Measurements from ENCODE around the gene FBXL20. TPM values are rescaled to one million over a fixed set of nuclear protein-coding genes. Genes with fewer than 3 reads are reported as not detected.

Gene FBXL20
- total and polyA plus RNA-seq, 4 donors = 1.6 to 8.4 (median 5.2) TPM

DNA sequence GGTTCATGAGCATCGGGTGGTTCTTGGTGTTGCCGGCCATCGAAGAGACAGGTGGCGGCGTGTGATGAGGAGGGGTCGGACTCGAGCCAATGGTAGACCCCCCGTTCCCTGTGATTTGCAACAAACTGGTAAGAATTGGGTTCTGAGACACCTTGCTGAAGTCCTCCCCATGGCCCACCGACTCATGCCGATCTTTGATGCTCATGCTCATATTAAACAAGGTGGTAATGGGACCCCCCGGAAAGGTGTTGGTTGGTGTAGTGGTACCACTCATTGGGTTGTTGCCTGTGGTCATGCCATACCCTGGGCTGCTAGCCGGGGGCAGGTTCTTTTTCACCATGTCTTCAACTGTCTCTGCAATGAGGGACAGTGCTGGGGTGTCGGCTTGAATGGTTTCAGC, 8.9 kb upstream of the FBXL20 start:
- TF ChIP-seq FOXA1 (IDR thresholded peaks at IDR 0.05) (no peak), NR2F2 (IDR thresholded peaks at IDR 0.05) (no peak), YY1 (IDR thresholded peaks at IDR 0.05) (no peak), TAF1 (conservative IDR thresholded peaks at IDR 0.05) (no peak), JUND (IDR thresholded peaks at IDR 0.05) (no peak)
- TF ChIP-seq, protein P1, sequence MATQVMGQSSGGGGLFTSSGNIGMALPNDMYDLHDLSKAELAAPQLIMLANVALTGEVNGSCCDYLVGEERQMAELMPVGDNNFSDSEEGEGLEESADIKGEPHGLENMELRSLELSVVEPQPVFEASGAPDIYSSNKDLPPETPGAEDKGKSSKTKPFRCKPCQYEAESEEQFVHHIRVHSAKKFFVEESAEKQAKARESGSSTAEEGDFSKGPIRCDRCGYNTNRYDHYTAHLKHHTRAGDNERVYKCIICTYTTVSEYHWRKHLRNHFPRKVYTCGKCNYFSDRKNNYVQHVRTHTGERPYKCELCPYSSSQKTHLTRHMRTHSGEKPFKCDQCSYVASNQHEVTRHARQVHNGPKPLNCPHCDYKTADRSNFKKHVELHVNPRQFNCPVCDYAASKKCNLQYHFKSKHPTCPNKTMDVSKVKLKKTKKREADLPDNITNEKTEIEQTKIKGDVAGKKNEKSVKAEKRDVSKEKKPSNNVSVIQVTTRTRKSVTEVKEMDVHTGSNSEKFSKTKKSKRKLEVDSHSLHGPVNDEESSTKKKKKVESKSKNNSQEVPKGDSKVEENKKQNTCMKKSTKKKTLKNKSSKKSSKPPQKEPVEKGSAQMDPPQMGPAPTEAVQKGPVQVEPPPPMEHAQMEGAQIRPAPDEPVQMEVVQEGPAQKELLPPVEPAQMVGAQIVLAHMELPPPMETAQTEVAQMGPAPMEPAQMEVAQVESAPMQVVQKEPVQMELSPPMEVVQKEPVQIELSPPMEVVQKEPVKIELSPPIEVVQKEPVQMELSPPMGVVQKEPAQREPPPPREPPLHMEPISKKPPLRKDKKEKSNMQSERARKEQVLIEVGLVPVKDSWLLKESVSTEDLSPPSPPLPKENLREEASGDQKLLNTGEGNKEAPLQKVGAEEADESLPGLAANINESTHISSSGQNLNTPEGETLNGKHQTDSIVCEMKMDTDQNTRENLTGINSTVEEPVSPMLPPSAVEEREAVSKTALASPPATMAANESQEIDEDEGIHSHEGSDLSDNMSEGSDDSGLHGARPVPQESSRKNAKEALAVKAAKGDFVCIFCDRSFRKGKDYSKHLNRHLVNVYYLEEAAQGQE (IDR thresholded peaks at IDR 0.05) = no peak
- H3K4me1 ChIP-seq (ENCODE audit: control insufficient read depth in 4 of 4, insufficient read depth in 4 of 4, low read length in 3 of 4) = no peaks in the 10 kb centered on the region
- WGBS = 97% methylated on average over 13 of the region's 13 CpGs
- no peaks in the 10 kb centered on the region for H3K27me3 ChIP-seq (ENCODE audit: control insufficient read depth in 4 of 4, insufficient read depth in 4 of 4, low read length in 3 of 4)
- no peak for DNase-seq (ENCODE audit: low spot score)
- H3K4me3 ChIP-seq (ENCODE audit: low read depth in 1 of 3, low read length in 3 of 3) = no peak overlapping the region
- peaks cover 14 to 62% (median 42%) of the 10 kb centered on the region in 4 donors for H3K36me3 ChIP-seq (ENCODE audit: control insufficient read depth in 4 of 4, insufficient read depth in 3 of 4, low read depth in 1 of 4, low read length in 3 of 4)
- H3K9ac ChIP-seq (ENCODE audit: low read depth in 1 of 2, low read length in 2 of 2) = no peak overlapping the region
- H3K27ac ChIP-seq (ENCODE audit: low read depth in 1 of 2, low read length in 2 of 2) = no peak overlapping the region
- H3K9me3 ChIP-seq (ENCODE audit: control insufficient read depth in 4 of 4, low read length in 3 of 4) = no peaks in the 10 kb centered on the region

DNA sequence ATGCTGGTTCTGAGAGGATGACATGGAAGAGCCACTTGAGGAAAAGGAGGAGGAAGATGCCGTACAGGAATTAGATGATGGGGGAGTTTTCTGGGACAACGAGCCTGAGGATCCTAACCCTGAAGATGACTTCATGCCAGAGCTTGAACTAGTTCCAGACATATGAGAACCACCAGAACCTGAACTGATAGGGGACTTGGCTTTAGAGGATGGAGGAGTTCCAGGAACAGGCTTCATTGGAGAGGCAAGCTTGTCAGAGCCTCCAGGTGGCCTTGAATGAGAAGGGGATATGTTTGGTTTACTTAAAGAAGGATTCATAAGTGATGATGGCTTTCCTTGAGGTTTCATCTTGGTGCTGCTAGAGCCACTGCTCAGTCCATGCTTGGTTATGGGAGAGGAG, 6.9 kb upstream of the FBXL20 start:
- Histone ChIP-seq H3K36me3 (ENCODE audit: control insufficient read depth in 4 of 4, insufficient read depth in 3 of 4, low read depth in 1 of 4, low read length in 3 of 4) (peaks cover 15 to 46% (median 34%) of the 10 kb centered on the region in 4 donors), H3K4me3 (ENCODE audit: low read depth in 1 of 3, low read length in 3 of 3) (no peak overlapping the region), H3K4me1 (ENCODE audit: control insufficient read depth in 4 of 4, insufficient read depth in 4 of 4, low read length in 3 of 4) (no peaks in the 10 kb centered on the region), H3K27ac (ENCODE audit: low read depth in 1 of 2, low read length in 2 of 2) (no peak overlapping the region), H3K9me3 (ENCODE audit: control insufficient read depth in 4 of 4, low read length in 3 of 4) (no peaks in the 10 kb centered on the region), H3K9ac (ENCODE audit: low read depth in 1 of 2, low read length in 2 of 2) (no peak overlapping the region), H3K27me3 (ENCODE audit: control insufficient read depth in 4 of 4, insufficient read depth in 4 of 4, low read length in 3 of 4) (no peaks in the 10 kb centered on the region)
- no peak for DNase-seq (ENCODE audit: low spot score)
- 86% methylated on average over 2 of the region's 2 CpGs for WGBS
- no peak for TF ChIP-seq HNF4A (conservative IDR thresholded peaks at IDR 0.05)
- no peak for TF ChIP-seq HNF4G (IDR thresholded peaks at IDR 0.05)
- no peak for TF ChIP-seq GABPA (IDR thresholded peaks at IDR 0.05 in 1 of 2, conservative IDR thresholded peaks at IDR 0.05 in 1 of 2)

DNA sequence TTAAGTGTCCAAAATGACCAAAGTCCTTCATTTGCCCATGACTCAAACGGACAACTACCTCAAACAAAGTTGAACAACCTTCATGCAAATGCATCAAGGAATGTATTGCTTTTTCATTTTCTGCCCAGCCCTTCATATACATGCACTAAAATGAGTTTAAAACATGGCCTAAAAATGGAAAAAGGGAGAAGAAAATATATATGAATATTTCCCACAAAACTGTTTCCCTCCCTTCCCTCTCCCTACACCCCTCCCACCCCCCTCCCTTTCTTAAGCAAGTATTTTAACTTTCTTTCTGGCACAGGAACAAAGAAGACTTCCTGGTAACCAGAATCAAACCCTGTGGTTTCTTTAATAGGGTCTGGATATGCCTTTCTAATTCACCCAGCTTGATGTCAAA, 5.5 kb upstream of the FBXL20 start:
- H3K36me3 ChIP-seq (ENCODE audit: control insufficient read depth in 4 of 4, insufficient read depth in 3 of 4, low read depth in 1 of 4, low read length in 3 of 4) = peaks cover 11 to 38% (median 32%) of the 10 kb centered on the region in 4 donors

More for the DNA sequence above, 5.5 kb upstream of the FBXL20 start:
- Histone ChIP-seq H3K27ac (ENCODE audit: low read depth in 1 of 2, low read length in 2 of 2) (no peak overlapping the region), H3K9ac (ENCODE audit: low read depth in 1 of 2, low read length in 2 of 2) (no peak overlapping the region), H3K4me1 (ENCODE audit: control insufficient read depth in 4 of 4, insufficient read depth in 4 of 4, low read length in 3 of 4) (peaks cover 0 to 4% (median 1%) of the 10 kb centered on the region in 4 donors), H3K9me3 (ENCODE audit: control insufficient read depth in 4 of 4, low read length in 3 of 4) (no peaks in the 10 kb centered on the region), H3K27me3 (ENCODE audit: control insufficient read depth in 4 of 4, insufficient read depth in 4 of 4, low read length in 3 of 4) (no peaks in the 10 kb centered on the region), H3K4me3 (ENCODE audit: low read depth in 1 of 3, low read length in 3 of 3) (no peak overlapping the region)
- 53% methylated on average over 1 of the region's 1 CpG for WGBS
- no peak for DNase-seq (ENCODE audit: low spot score)
- TF ChIP-seq TAF1 (conservative IDR thresholded peaks at IDR 0.05) = no peak
- TF ChIP-seq EGR1 (IDR thresholded peaks at IDR 0.05; ENCODE audit: low read depth in 2 of 2) = no peak
- no peak for TF ChIP-seq JUND (IDR thresholded peaks at IDR 0.05)
- no peak for TF ChIP-seq HNF4G (IDR thresholded peaks at IDR 0.05)
- no peak for TF ChIP-seq RAD21 (IDR thresholded peaks at IDR 0.05)
- TF ChIP-seq, protein P1 (IDR thresholded peaks at IDR 0.05) = no peak
- TF ChIP-seq, protein P2, sequence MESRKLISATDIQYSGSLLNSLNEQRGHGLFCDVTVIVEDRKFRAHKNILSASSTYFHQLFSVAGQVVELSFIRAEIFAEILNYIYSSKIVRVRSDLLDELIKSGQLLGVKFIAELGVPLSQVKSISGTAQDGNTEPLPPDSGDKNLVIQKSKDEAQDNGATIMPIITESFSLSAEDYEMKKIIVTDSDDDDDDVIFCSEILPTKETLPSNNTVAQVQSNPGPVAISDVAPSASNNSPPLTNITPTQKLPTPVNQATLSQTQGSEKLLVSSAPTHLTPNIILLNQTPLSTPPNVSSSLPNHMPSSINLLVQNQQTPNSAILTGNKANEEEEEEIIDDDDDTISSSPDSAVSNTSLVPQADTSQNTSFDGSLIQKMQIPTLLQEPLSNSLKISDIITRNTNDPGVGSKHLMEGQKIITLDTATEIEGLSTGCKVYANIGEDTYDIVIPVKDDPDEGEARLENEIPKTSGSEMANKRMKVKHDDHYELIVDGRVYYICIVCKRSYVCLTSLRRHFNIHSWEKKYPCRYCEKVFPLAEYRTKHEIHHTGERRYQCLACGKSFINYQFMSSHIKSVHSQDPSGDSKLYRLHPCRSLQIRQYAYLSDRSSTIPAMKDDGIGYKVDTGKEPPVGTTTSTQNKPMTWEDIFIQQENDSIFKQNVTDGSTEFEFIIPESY (IDR thresholded peaks at IDR 0.05) = no peak
- TF ChIP-seq FOXA1 (IDR thresholded peaks at IDR 0.05) = no peak
- TF ChIP-seq RXRA (IDR thresholded peaks at IDR 0.05) = no peak
- TF ChIP-seq SP1 (IDR thresholded peaks at IDR 0.05) = no peak
- TF ChIP-seq GABPA (IDR thresholded peaks at IDR 0.05 in 1 of 2, conservative IDR thresholded peaks at IDR 0.05 in 1 of 2) = no peak
- TF ChIP-seq, protein P3, sequence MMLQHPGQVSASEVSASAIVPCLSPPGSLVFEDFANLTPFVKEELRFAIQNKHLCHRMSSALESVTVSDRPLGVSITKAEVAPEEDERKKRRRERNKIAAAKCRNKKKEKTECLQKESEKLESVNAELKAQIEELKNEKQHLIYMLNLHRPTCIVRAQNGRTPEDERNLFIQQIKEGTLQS (IDR thresholded peaks at IDR 0.05) = no peak
- TF ChIP-seq YY1 (IDR thresholded peaks at IDR 0.05) = no peak

Data from liver (tissue), 9 donors.